H9 (cell line): ENCODE data around the gene GRIK4. TPM values are rescaled to one million over a fixed set of nuclear protein-coding genes. Genes with fewer than 3 reads are reported as not detected.

Experiments
- DNase-seq: peaks from one replicate; pipeline ENCODE4 v3.0.0-alpha.2; 2017
- H2AFZ ChIP-seq: one replicate; pipeline ENCODE4 v1.6.1; 2013; ENCODE audit warnings: mild to moderate bottlenecking, low read length, control low read depth, moderate library complexity
- H2AK5ac ChIP-seq: 2 replicates; pipeline ENCODE4 v1.6.1; 2013; ENCODE audit warnings: low read length, control low read depth, mixed read lengths; ENCODE audit not compliant: insufficient read length
- H2BK120ac ChIP-seq: one replicate; pipeline ENCODE4 v1.6.1; 2013; ENCODE audit warnings: low read depth, mild to moderate bottlenecking, low read length, control low read depth, inconsistent platforms; ENCODE audit not compliant: poor library complexity, severe bottlenecking
- H2BK12ac ChIP-seq: 2 replicates; pipeline ENCODE4 v1.6.1; 2013; ENCODE audit warnings: low read length, control low read depth, mixed read lengths, low read depth; ENCODE audit not compliant: insufficient read length
- H2BK15ac ChIP-seq: 2 replicates; pipeline ENCODE4 v1.6.1; 2013; ENCODE audit warnings: low read depth, low read length, control low read depth
- H2BK20ac ChIP-seq: one replicate; pipeline ENCODE4 v1.6.1; 2013; ENCODE audit warnings: low read depth, mild to moderate bottlenecking, low read length, control low read depth, inconsistent platforms; ENCODE audit not compliant: poor library complexity, severe bottlenecking
- H2BK5ac ChIP-seq: 2 replicates; pipeline ENCODE4 v1.6.1; 2013; ENCODE audit warnings: low read length, control low read depth, mixed read lengths; ENCODE audit not compliant: insufficient read length
- H3K14ac ChIP-seq: 2 replicates; pipeline ENCODE4 v1.6.1; 2013; ENCODE audit warnings: low read length, control low read depth; ENCODE audit not compliant: insufficient read depth
- H3K18ac ChIP-seq: 2 replicates; pipeline ENCODE4 v1.6.1; 2013; ENCODE audit warnings: low read depth, mild to moderate bottlenecking, mixed read lengths, low read length, control low read depth; ENCODE audit not compliant: insufficient read length
- H3K23ac ChIP-seq: 2 replicates; pipeline ENCODE4 v1.6.1; 2013; ENCODE audit warnings: low read length, control low read depth, mixed read lengths, low read depth; ENCODE audit not compliant: insufficient read length
- H3K23me2 ChIP-seq: 2 replicates; pipeline ENCODE4 v1.6.1; 2013; ENCODE audit warnings: low read depth, mild to moderate bottlenecking, mixed read lengths, low read length, control low read depth; ENCODE audit not compliant: insufficient read length, poor library complexity, severe bottlenecking
- H3K27ac ChIP-seq: 2 replicates; pipeline ENCODE4 v1.5.1; 2013; ENCODE audit warnings: low read length, control low read depth, mixed read lengths, low read depth; ENCODE audit not compliant: insufficient read length
- H3K27me3 ChIP-seq: 2 replicates; pipeline ENCODE4 v1.6.1; 2013; ENCODE audit warnings: low read length, control low read depth, inconsistent platforms; ENCODE audit not compliant: insufficient read depth
- H3K4ac ChIP-seq: 2 replicates; pipeline ENCODE4 v1.6.1; 2013; ENCODE audit warnings: low read depth, mild to moderate bottlenecking, control low read depth, inconsistent platforms, low read length, moderate library complexity
- H3K4me1 ChIP-seq: 2 replicates; pipeline ENCODE4 v1.6.1; 2013; ENCODE audit warnings: low read length, control low read depth, inconsistent platforms; ENCODE audit not compliant: insufficient read depth
- H3K4me2 ChIP-seq: 2 replicates; pipeline ENCODE4 v1.6.1; 2013; ENCODE audit warnings: low read length, control low read depth, mixed read lengths; ENCODE audit not compliant: insufficient read length, insufficient read depth
- H3K56ac ChIP-seq: 2 replicates; pipeline ENCODE4 v1.6.1; 2013; ENCODE audit warnings: low read depth, mild to moderate bottlenecking, mixed read lengths, low read length, control low read depth; ENCODE audit not compliant: insufficient read length
- H3K79me1 ChIP-seq: 2 replicates; pipeline ENCODE4 v1.6.1; 2013; ENCODE audit warnings: low read depth, mild to moderate bottlenecking, moderate library complexity, low read length, control low read depth, inconsistent platforms; ENCODE audit not compliant: insufficient read depth, poor library complexity, severe bottlenecking
- H3K79me2 ChIP-seq: 2 replicates; pipeline ENCODE4 v1.6.1; 2013; ENCODE audit warnings: low read length, control low read depth, inconsistent platforms; ENCODE audit not compliant: insufficient read depth
- H3K9ac ChIP-seq: 2 replicates; pipeline ENCODE4 v1.6.1; 2013; ENCODE audit warnings: low read length, control low read depth, mixed read lengths; ENCODE audit not compliant: insufficient read length; ENCODE audit errors: extremely low read depth
- H3K9me3 ChIP-seq: one replicate; pipeline ENCODE4 v1.6.1; 2013; ENCODE audit warnings: low read depth, low read length, inconsistent platforms; ENCODE audit not compliant: control insufficient read depth
- H3T11ph ChIP-seq: one replicate; pipeline ENCODE4 v1.6.1; 2013; ENCODE audit warnings: mild to moderate bottlenecking, low read length, control low read depth, inconsistent platforms
- H4K20me1 ChIP-seq: one replicate; pipeline ENCODE4 v1.6.1; 2013; ENCODE audit not compliant: control insufficient read depth, insufficient read length, insufficient read depth
- H4K5ac ChIP-seq: 2 replicates; pipeline ENCODE4 v1.6.1; 2013; ENCODE audit warnings: low read depth, mild to moderate bottlenecking, mixed read lengths, low read length, control low read depth; ENCODE audit not compliant: insufficient read length
- H4K8ac ChIP-seq: replicated peaks from 2 replicates; pipeline ENCODE4 v1.6.1; 2013; ENCODE audit warnings: low read length, control low read depth, mixed read lengths, low read depth; ENCODE audit not compliant: insufficient read length
- H4K91ac ChIP-seq: 2 replicates; pipeline ENCODE4 v1.6.1; 2013; ENCODE audit warnings: low read depth, mild to moderate bottlenecking, moderate library complexity, mixed read lengths, low read length, control low read depth; ENCODE audit not compliant: insufficient read length
- H3K27ac Mint-ChIP-seq, 3 experiments: 2 replicates in 2 of 3; 3 replicates in 1 of 3; pipeline ENCODE4 v1.8.0; 2020 to 2021; ENCODE audit warnings: mixed read lengths in 3 of 3, mild to moderate bottlenecking in 1 of 3, moderate library complexity in 1 of 3
- H3K27me3 Mint-ChIP-seq: 2 replicates; pipeline ENCODE4 v1.8.0; 2021; ENCODE audit warnings: low read depth, mild to moderate bottlenecking, moderate library complexity, mixed read lengths
- H3K36me3 Mint-ChIP-seq, 3 experiments: 2 replicates in 2 of 3; 3 replicates in 1 of 3; pipeline ENCODE4 v1.8.0; 2020 to 2021; ENCODE audit warnings: low read depth in 3 of 3, mixed read lengths in 3 of 3; ENCODE audit not compliant: insufficient read depth in 1 of 3
- H3K4me1 Mint-ChIP-seq, 2 experiments: 2 replicates each; pipeline ENCODE4 v1.8.0; 2020; ENCODE audit warnings: mixed read lengths in 2 of 2
- H3K4me3 Mint-ChIP-seq, 2 experiments: 2 replicates in 1 of 2; 3 replicates in 1 of 2; pipeline ENCODE4 v1.8.0; 2020 to 2021; ENCODE audit warnings: mild to moderate bottlenecking in 2 of 2, mixed read lengths in 2 of 2, moderate library complexity in 1 of 2
- H3K9me3 Mint-ChIP-seq, 2 experiments: 2 replicates in 1 of 2; 3 replicates in 1 of 2; pipeline ENCODE4 v1.8.0; 2020; ENCODE audit warnings: mild to moderate bottlenecking in 2 of 2, mixed read lengths in 2 of 2, moderate library complexity in 1 of 2
- WGBS: extraction: QIAGEN DNeasy Blood & Tissue Kit; methylation state at CpG from one replicate; pipeline ENCODE4 v1.1.7; 2013; ENCODE audit warnings: missing lambda C conversion rate, low lambda C conversion rate, mixed read lengths; ENCODE audit not compliant: insufficient read length; ENCODE audit errors: extremely low coverage; 5-methylcytosine and 5-hydroxymethylcytosine counted together
- total RNA-seq: library from RNA; stranded (reverse); gene quantifications from 2 replicates; pipeline ENCODE4 v1.2.1, GENCODE V29; 2021
- TF ChIP-seq, protein P1 (sequence below): fragments of 200-600 bp; sonication (generic); conservative IDR thresholded peaks from 3 replicates; pipeline ENCODE4 v1.8.0; 2021; ENCODE audit warnings: antibody characterized with exemption, mild to moderate bottlenecking

GRIK4 gene
- total RNA-seq, 1 experiment from 2014 or later = 2.3 TPM

DNA sequence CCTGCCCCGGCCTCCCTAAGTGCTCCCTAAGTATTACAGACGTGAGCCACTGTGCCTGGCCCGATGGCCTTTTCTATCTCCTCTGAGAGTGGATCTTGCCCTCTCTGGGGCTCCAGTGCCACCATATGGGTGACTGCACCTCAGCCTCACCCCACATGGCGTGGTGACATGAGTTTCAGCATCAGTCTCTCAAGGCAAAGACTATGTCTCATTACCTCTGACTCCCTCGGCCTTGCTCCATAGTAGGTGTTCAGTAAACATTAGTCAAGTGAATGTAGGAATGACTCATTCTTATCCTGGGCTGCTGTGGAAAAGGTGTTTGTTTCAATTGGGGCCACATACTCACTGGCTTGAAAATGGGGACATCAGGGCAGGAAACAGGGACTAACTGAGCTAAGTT lies 168.8 kb downstream of the GRIK4 start:
- TF ChIP-seq, protein P1, sequence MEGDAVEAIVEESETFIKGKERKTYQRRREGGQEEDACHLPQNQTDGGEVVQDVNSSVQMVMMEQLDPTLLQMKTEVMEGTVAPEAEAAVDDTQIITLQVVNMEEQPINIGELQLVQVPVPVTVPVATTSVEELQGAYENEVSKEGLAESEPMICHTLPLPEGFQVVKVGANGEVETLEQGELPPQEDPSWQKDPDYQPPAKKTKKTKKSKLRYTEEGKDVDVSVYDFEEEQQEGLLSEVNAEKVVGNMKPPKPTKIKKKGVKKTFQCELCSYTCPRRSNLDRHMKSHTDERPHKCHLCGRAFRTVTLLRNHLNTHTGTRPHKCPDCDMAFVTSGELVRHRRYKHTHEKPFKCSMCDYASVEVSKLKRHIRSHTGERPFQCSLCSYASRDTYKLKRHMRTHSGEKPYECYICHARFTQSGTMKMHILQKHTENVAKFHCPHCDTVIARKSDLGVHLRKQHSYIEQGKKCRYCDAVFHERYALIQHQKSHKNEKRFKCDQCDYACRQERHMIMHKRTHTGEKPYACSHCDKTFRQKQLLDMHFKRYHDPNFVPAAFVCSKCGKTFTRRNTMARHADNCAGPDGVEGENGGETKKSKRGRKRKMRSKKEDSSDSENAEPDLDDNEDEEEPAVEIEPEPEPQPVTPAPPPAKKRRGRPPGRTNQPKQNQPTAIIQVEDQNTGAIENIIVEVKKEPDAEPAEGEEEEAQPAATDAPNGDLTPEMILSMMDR = no peak
- no peaks in the 10 kb centered on the region for H3K79me2 ChIP-seq
- H3K9ac ChIP-seq = no peak overlapping the region
- H4K5ac ChIP-seq = no peak overlapping the region
- no peak overlapping the region for H3K4me3 Mint-ChIP-seq
- peaks cover 7% of the 10 kb centered on the region for H3K27me3 Mint-ChIP-seq
- H3K4me1 Mint-ChIP-seq = peaks cover 20 to 21% of the 10 kb centered on the region in 2 experiments
- H3K23ac ChIP-seq = no peak overlapping the region
- H4K20me1 ChIP-seq = no peaks in the 10 kb centered on the region
- no peak overlapping the region for H2BK12ac ChIP-seq
- H3K4me2 ChIP-seq = no peak overlapping the region
- H3K79me1 ChIP-seq = no peaks in the 10 kb centered on the region
- DNase-seq = no peak
- H3K14ac ChIP-seq = no peak overlapping the region
- peaks cover 4% of the 10 kb centered on the region for H3K4me1 ChIP-seq
- no peak overlapping the region for H4K8ac ChIP-seq
- no peak overlapping the region for H3K56ac ChIP-seq
- H2BK120ac ChIP-seq = no peak overlapping the region
- no peak overlapping the region for H3K27ac ChIP-seq
- no peak overlapping the region for H3K27ac Mint-ChIP-seq
- H3T11ph ChIP-seq = no peak overlapping the region
- H3K18ac ChIP-seq = no peak overlapping the region
- H4K91ac ChIP-seq = no peak overlapping the region
- H3K36me3 Mint-ChIP-seq = no peaks in the 10 kb centered on the region
- H2AK5ac ChIP-seq = no peak overlapping the region
- no peak overlapping the region for H3K4ac ChIP-seq
- H2BK5ac ChIP-seq = no peak overlapping the region
- H3K9me3 Mint-ChIP-seq = no peaks in the 10 kb centered on the region
- no peaks in the 10 kb centered on the region for H3K9me3 ChIP-seq
- H2AFZ ChIP-seq = no peak overlapping the region
- H2BK20ac ChIP-seq = no peak overlapping the region
- no peaks in the 10 kb centered on the region for H3K27me3 ChIP-seq
- no peaks in the 10 kb centered on the region for H3K23me2 ChIP-seq
- no peak overlapping the region for H2BK15ac ChIP-seq
- no CpG with 5 or more reads among the region's 5 CpGs for WGBS
